Heart left ventricle (tissue), 13 donors: Measurements from ENCODE around the gene C3orf38.

Experiments
- POLR2A ChIP-seq, 2 donors: fragments of 450-650 bp; IDR thresholded peaks; one replicate each; pipeline ENCODE4 v1.6.1; 2017; ENCODE audit warnings: antibody characterized with exemption in 2 of 2, mild to moderate bottlenecking in 2 of 2, moderate library complexity in 2 of 2
- TF ChIP-seq, protein P1 (sequence below), 12 donors: fragments of 200-600 bp; sonication (generic) in 4 of 12; IDR thresholded peaks; one replicate each; pipeline versions ENCODE4 v1.5.0 to v1.8.0; 2018 to 2022; ENCODE audit warnings: antibody characterized with exemption in 12 of 12, mild to moderate bottlenecking in 5 of 12
- donor health status: ischemic (EF 13 %, LVEDD 7.1; RV severe dilation, severe dysfunction).
- donor health status: DM: no; HTN: yes; CAD: no.
- donor health status: DM: no; HTN: no; CAD: no.
- donor health status: ischemic (EF 25% LVEDD 6.9; RV normal size, moderate dysfunction).
- donor health status: ischemic (EF 25% LVEDD 5.7; RV mildly dilated, moderate dysfunction).
- donor health status: ischemic (EF 35%, LVEDD 5.7; RV mildly dilated, moderate dysfunction).
- donor health status: nonischemic (EF 11% LVEDD 7.7; RV severe dilation, severe dysfunction).
- donor health status: DM: yes; HTN: yes; CAD: no.
- donor health status: PGD.
- donor health status: ischemic (EF 29% LVEDD 5.4; RV normal size, mild dysfunction).
- donor health status: nonischemic (EF 23%, LVEDD 6.1; RV moderate dilation, normal function).

DNA sequence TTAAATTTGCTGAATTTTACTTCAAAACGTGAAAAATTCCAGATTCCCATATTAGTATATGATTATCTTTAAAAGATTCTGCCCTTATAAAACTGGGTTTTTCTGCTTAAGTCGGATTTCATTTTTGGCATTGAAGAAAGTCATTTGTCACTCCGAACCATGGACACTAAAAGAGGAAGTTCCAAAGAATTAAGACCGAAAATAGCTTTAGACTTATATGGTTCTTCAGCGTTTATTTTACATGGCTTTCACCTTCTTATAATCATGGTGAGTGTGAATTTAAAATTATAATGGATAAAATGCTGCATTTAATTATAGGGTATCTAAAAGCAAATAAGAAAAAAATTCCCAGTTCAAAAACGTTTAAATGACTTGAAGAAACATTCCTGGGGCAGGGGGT, 1.0 kb downstream of the C3orf38 start:
- TF ChIP-seq, protein P1, sequence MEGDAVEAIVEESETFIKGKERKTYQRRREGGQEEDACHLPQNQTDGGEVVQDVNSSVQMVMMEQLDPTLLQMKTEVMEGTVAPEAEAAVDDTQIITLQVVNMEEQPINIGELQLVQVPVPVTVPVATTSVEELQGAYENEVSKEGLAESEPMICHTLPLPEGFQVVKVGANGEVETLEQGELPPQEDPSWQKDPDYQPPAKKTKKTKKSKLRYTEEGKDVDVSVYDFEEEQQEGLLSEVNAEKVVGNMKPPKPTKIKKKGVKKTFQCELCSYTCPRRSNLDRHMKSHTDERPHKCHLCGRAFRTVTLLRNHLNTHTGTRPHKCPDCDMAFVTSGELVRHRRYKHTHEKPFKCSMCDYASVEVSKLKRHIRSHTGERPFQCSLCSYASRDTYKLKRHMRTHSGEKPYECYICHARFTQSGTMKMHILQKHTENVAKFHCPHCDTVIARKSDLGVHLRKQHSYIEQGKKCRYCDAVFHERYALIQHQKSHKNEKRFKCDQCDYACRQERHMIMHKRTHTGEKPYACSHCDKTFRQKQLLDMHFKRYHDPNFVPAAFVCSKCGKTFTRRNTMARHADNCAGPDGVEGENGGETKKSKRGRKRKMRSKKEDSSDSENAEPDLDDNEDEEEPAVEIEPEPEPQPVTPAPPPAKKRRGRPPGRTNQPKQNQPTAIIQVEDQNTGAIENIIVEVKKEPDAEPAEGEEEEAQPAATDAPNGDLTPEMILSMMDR (IDR thresholded peaks at IDR 0.05) = no peak
- TF ChIP-seq POLR2A (IDR thresholded peaks at IDR 0.05) = no peak
